ENCODE data around the gene NRG2.

DNA sequence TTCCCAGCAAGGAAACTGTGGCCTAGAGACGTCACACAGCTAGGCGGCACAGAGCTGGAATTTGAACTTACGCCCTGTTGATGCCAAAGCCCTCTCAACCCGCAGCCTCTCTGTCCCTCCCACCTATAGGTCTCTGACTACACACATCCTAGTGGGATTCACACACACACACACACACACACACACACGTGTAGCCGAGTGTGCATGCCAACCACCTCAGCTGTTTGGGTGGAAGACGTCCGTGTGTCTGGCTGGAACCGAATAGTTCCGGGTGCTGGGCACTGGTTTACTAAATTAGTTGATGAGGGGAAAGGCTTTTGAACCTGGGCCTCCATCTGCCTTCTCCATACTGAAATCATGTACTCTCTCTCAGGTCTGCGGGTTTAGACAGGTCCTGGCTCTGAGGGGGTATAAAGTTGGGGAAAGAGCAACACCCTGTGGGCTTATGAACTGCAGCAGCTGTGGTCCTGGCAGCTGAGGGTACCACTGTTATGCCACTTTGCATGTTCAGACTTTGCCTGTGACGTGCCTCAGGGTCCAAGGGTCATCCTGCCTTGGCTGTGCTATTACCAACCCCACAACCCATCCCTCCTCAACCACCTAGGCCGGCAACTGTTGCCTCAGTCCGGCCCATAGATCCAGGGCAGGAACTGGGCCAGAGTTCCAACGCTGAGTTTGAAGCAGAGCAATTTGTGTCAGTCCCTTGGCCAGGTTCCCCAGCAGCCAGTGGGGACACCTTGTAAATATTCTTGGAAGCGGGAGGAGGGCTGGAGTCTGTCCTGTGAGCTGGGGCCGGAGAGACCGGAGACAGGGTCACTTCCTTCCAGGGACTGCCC lies 197.0 kb downstream of the NRG2 start:
- TF ChIP-seq, protein P1, sequence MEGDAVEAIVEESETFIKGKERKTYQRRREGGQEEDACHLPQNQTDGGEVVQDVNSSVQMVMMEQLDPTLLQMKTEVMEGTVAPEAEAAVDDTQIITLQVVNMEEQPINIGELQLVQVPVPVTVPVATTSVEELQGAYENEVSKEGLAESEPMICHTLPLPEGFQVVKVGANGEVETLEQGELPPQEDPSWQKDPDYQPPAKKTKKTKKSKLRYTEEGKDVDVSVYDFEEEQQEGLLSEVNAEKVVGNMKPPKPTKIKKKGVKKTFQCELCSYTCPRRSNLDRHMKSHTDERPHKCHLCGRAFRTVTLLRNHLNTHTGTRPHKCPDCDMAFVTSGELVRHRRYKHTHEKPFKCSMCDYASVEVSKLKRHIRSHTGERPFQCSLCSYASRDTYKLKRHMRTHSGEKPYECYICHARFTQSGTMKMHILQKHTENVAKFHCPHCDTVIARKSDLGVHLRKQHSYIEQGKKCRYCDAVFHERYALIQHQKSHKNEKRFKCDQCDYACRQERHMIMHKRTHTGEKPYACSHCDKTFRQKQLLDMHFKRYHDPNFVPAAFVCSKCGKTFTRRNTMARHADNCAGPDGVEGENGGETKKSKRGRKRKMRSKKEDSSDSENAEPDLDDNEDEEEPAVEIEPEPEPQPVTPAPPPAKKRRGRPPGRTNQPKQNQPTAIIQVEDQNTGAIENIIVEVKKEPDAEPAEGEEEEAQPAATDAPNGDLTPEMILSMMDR (IDR thresholded peaks at IDR 0.05) = no peak
- no peak for TF ChIP-seq POLR2A (IDR thresholded peaks at IDR 0.05)
